WTC11 (cell line): ENCODE results near the gene PYCARD. TPM values are rescaled to one million over a fixed set of nuclear protein-coding genes. Genes with fewer than 3 reads are reported as not detected.

Source experiments
- ATAC-seq: fragments of 200-7000 bp; cut with Tn5 transposase; 2 replicates; pipeline ENCODE4 v1.10.0; 2021; ENCODE audit warnings: mild to moderate bottlenecking, moderate library complexity
- CTCF ChIA-PET: fragments of 300-600 bp; sonication (Branson Sonifier 250); formaldehyde crosslinking; loops from one replicate; lab custom pipeline; 2021; ENCODE audit warnings: antibody characterized with exemption; lab: Charles Lee
- POLR2A ChIA-PET: fragments of 350-600 bp; sonication (Branson Sonifier 250); formaldehyde crosslinking; loops from one replicate; lab custom pipeline; 2021; ENCODE audit warnings: antibody characterized with exemption; lab: Charles Lee
- DNase-seq: peaks from one replicate; pipeline ENCODE4 v3.0.0; 2021; ENCODE audit warnings: low spot score
- H3K27ac Mint-ChIP-seq: 2 replicates; pipeline ENCODE4 v1.8.0; 2021; ENCODE audit warnings: mixed read lengths
- H3K27me3 Mint-ChIP-seq: 2 replicates; pipeline ENCODE4 v1.8.0; 2021; ENCODE audit warnings: low read depth, mild to moderate bottlenecking, moderate library complexity, mixed read lengths
- H3K36me3 Mint-ChIP-seq: 2 replicates; pipeline ENCODE4 v1.8.0; 2021; ENCODE audit warnings: mixed read lengths
- H3K4me1 Mint-ChIP-seq: 2 replicates; pipeline ENCODE4 v1.8.0; 2022; ENCODE audit warnings: mixed read lengths
- H3K4me3 Mint-ChIP-seq: 2 replicates; pipeline ENCODE4 v1.8.0; 2021; ENCODE audit warnings: mild to moderate bottlenecking, moderate library complexity, mixed read lengths
- H3K9me3 Mint-ChIP-seq: 2 replicates; pipeline ENCODE4 v1.8.0; 2021; ENCODE audit warnings: mixed read lengths
- CREB1 ChIP-seq: sonication (generic); formaldehyde crosslinking; IDR thresholded peaks from 2 replicates; pipeline ENCODE4 v1.8.0; 2023; ENCODE audit warnings: mild to moderate bottlenecking, missing genetic modification reagents
- EMX1 ChIP-seq: fragments of 250-450 bp; sonication (Bioruptor Pico); IDR thresholded peaks from 2 replicates; pipeline ENCODE4 v1.8.0; 2021; ENCODE audit warnings: mild to moderate bottlenecking
- MXD4 ChIP-seq: fragments of 250-450 bp; sonication (Bioruptor Pico); IDR thresholded peaks from 2 replicates; pipeline ENCODE4 v1.8.0; 2021; ENCODE audit warnings: mild to moderate bottlenecking, moderate library complexity, borderline replicate concordance
- NFATC4 ChIP-seq: fragments of 250-450 bp; sonication (Bioruptor Pico); IDR thresholded peaks from 2 replicates; pipeline ENCODE4 v1.9.0; 2021; ENCODE audit warnings: mild to moderate bottlenecking
- NFYB ChIP-seq: sonication (generic); formaldehyde crosslinking; conservative IDR thresholded peaks from 2 replicates; pipeline ENCODE4 v1.8.0; 2022; ENCODE audit warnings: low read depth, missing genetic modification reagents
- PRDM15 ChIP-seq: sonication (generic); formaldehyde crosslinking; IDR thresholded peaks from 2 replicates; pipeline ENCODE4 v1.8.0; 2022; ENCODE audit warnings: missing genetic modification reagents
- RELA ChIP-seq: sonication (generic); formaldehyde crosslinking; IDR thresholded peaks from 2 replicates; pipeline ENCODE4 v1.8.1; 2022; ENCODE audit warnings: missing genetic modification reagents, mild to moderate bottlenecking, borderline replicate concordance
- SMAD3 ChIP-seq: sonication (generic); formaldehyde crosslinking; IDR thresholded peaks from 2 replicates; pipeline ENCODE4 v1.8.0; 2022; ENCODE audit warnings: missing genetic modification reagents, mild to moderate bottlenecking, borderline replicate concordance
- SOX15 ChIP-seq: fragments of 250-450 bp; sonication (Bioruptor Pico); IDR thresholded peaks from 2 replicates; pipeline ENCODE4 v1.9.0; 2021; ENCODE audit warnings: mild to moderate bottlenecking
- TEAD4 ChIP-seq: sonication (generic); formaldehyde crosslinking; IDR thresholded peaks from 2 replicates; pipeline ENCODE4 v1.8.0; 2022; ENCODE audit warnings: mild to moderate bottlenecking, missing genetic modification reagents
- TP53 ChIP-seq: sonication (generic); formaldehyde crosslinking; IDR thresholded peaks from 2 replicates; pipeline ENCODE4 v1.8.1; 2023; ENCODE audit warnings: mild to moderate bottlenecking, missing genetic modification reagents
- ZNF121 ChIP-seq: sonication (generic); formaldehyde crosslinking; IDR thresholded peaks from 2 replicates; pipeline ENCODE4 v1.8.0; 2023; ENCODE audit warnings: missing genetic modification reagents
- ZNF219 ChIP-seq: sonication (generic); formaldehyde crosslinking; IDR thresholded peaks from 2 replicates; pipeline ENCODE4 v1.8.0; 2023; ENCODE audit warnings: missing genetic modification reagents, mild to moderate bottlenecking, borderline replicate concordance
- ZNF317 ChIP-seq: sonication (generic); formaldehyde crosslinking; IDR thresholded peaks from 2 replicates; pipeline ENCODE4 v1.8.1; 2023; ENCODE audit warnings: low read depth, mild to moderate bottlenecking, moderate library complexity, missing genetic modification reagents, borderline replicate concordance
- ZNF532 ChIP-seq: fragments of 250-450 bp; sonication (Bioruptor Pico); IDR thresholded peaks from 2 replicates; pipeline ENCODE4 v1.9.0; 2021; ENCODE audit warnings: mild to moderate bottlenecking, borderline replicate concordance
- total RNA-seq: library from RNA; stranded (reverse); gene quantifications from 3 replicates; pipeline ENCODE4 v1.2.3, GENCODE V29; 2021
- TF ChIP-seq, protein P1 (sequence below): sonication (generic); formaldehyde crosslinking; IDR thresholded peaks from 2 replicates; pipeline ENCODE4 v1.8.1; 2023; ENCODE audit warnings: mild to moderate bottlenecking, missing genetic modification reagents, borderline replicate concordance
- TF ChIP-seq, protein P2 (sequence below): sonication (generic); formaldehyde crosslinking; IDR thresholded peaks from 2 replicates; pipeline ENCODE4 v1.8.0; 2022; ENCODE audit warnings: mild to moderate bottlenecking, missing genetic modification reagents

Gene PYCARD
- total RNA-seq, 1 experiment from 2014 or later: 35.2 TPM

DNA sequence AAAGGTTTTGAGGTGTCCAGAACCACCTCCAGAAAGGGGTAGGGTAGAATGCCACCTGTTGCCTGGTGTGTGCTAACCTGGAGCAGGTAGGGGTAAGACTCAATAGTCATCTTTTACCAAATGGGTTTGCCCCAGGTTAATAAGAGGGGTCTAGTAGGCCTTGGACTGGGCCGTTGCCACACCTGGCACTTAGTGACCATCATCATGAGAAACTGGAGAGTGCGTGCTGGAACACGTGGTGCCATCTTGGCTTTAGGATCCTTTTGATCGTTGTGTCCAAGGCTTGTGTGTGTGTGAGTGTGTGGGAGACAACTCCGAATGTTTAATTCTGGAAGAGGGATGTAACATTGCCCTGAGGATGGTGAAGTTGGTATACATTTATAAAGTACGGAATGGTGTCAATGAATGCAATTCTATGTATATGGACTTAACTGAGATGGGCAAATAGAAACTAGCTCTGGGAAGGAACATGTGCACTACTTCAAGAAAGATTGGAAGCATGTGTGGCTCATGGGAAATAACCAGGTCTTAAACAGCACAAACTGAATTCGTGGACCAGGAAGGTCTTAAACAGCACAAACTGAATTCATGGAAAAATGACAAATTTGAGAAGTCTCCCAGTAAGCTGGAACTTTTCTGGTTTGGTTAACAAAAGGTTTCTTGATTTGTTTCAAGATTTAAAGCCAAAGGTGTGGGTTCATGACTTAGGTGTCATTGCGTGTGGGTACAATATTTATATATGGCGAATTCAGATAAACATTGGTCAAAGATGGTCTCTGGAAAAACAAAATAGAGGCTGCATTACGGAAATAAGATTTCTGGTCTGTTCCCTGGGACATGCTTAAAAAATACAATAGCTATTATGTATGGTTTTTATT is 15.4 kb downstream of the PYCARD start:
- ATAC-seq (no peak), DNase-seq (no peak)
- ChIA-PET POLR2A (interaction anchor here (0.6 to 1.7 kb wide), 2 partner anchors 15 to 42 kb away, joined by 6 to 7 read pairs; partner anchors contain the start of gene PYCARD), CTCF (no interaction called here)
- no peaks in the 10 kb centered on the region for H3K27me3 Mint-ChIP-seq
- H3K4me1 Mint-ChIP-seq: peaks cover 32% of the 10 kb centered on the region
- H3K4me3 Mint-ChIP-seq: no peak overlapping the region
- peak overlapping the region; percentile 26 for H3K27ac Mint-ChIP-seq
- H3K9me3 Mint-ChIP-seq: no peaks in the 10 kb centered on the region
- peaks cover 99% of the 10 kb centered on the region for H3K36me3 Mint-ChIP-seq
- TF ChIP-seq SMAD3 (CRISPR knock-in tag) (no peak), CREB1 (CRISPR knock-in tag) (no peak), NFATC4 (CRISPR knock-in tag) (peak; percentile 32; the same call in 1 of the 2 replicates), ZNF121 (CRISPR knock-in tag) (no peak), ZNF532 (CRISPR knock-in tag) (no peak), TEAD4 (CRISPR knock-in tag) (no peak), PRDM15 (no peak), MXD4 (no peak), EMX1 (CRISPR knock-in tag) (0 out of 2 replicates have a peak, but pooled peaks have one; percentile 51), ZNF219 (CRISPR knock-in tag) (no peak), TP53 (CRISPR knock-in tag) (no peak), ZNF317 (CRISPR knock-in tag) (no peak), NFYB (CRISPR knock-in tag) (no peak), RELA (CRISPR knock-in tag) (no peak), SOX15 (no peak)
- TF ChIP-seq, protein P1, sequence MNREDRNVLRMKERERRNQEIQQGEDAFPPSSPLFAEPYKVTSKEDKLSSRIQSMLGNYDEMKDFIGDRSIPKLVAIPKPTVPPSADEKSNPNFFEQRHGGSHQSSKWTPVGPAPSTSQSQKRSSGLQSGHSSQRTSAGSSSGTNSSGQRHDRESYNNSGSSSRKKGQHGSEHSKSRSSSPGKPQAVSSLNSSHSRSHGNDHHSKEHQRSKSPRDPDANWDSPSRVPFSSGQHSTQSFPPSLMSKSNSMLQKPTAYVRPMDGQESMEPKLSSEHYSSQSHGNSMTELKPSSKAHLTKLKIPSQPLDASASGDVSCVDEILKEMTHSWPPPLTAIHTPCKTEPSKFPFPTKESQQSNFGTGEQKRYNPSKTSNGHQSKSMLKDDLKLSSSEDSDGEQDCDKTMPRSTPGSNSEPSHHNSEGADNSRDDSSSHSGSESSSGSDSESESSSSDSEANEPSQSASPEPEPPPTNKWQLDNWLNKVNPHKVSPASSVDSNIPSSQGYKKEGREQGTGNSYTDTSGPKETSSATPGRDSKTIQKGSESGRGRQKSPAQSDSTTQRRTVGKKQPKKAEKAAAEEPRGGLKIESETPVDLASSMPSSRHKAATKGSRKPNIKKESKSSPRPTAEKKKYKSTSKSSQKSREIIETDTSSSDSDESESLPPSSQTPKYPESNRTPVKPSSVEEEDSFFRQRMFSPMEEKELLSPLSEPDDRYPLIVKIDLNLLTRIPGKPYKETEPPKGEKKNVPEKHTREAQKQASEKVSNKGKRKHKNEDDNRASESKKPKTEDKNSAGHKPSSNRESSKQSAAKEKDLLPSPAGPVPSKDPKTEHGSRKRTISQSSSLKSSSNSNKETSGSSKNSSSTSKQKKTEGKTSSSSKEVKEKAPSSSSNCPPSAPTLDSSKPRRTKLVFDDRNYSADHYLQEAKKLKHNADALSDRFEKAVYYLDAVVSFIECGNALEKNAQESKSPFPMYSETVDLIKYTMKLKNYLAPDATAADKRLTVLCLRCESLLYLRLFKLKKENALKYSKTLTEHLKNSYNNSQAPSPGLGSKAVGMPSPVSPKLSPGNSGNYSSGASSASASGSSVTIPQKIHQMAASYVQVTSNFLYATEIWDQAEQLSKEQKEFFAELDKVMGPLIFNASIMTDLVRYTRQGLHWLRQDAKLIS: no peak
- TF ChIP-seq, protein P2, sequence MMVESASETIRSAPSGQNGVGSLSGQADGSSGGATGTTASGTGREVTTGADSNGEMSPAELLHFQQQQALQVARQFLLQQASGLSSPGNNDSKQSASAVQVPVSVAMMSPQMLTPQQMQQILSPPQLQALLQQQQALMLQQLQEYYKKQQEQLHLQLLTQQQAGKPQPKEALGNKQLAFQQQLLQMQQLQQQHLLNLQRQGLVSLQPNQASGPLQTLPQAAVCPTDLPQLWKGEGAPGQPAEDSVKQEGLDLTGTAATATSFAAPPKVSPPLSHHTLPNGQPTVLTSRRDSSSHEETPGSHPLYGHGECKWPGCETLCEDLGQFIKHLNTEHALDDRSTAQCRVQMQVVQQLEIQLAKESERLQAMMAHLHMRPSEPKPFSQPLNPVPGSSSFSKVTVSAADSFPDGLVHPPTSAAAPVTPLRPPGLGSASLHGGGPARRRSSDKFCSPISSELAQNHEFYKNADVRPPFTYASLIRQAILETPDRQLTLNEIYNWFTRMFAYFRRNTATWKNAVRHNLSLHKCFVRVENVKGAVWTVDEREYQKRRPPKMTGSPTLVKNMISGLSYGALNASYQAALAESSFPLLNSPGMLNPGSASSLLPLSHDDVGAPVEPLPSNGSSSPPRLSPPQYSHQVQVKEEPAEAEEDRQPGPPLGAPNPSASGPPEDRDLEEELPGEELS: no peak
- TF ChIP-seq, all 79 proteins: peak for 2
